GM18868 (cell line): ENCODE data around the gene MAD2L2.
A peak's percentile ranks its signal among the peaks of the same experiment; 100 is the strongest.

Source experiments
- ATAC-seq: cut with Tn5 transposase; IDR thresholded peaks from one replicate; pipeline ENCODE4 v1.9.1; 2021; ENCODE audit warnings: mild to moderate bottlenecking, moderate library complexity; ENCODE audit not compliant: unreplicated experiment

Gene MAD2L2

DNA sequence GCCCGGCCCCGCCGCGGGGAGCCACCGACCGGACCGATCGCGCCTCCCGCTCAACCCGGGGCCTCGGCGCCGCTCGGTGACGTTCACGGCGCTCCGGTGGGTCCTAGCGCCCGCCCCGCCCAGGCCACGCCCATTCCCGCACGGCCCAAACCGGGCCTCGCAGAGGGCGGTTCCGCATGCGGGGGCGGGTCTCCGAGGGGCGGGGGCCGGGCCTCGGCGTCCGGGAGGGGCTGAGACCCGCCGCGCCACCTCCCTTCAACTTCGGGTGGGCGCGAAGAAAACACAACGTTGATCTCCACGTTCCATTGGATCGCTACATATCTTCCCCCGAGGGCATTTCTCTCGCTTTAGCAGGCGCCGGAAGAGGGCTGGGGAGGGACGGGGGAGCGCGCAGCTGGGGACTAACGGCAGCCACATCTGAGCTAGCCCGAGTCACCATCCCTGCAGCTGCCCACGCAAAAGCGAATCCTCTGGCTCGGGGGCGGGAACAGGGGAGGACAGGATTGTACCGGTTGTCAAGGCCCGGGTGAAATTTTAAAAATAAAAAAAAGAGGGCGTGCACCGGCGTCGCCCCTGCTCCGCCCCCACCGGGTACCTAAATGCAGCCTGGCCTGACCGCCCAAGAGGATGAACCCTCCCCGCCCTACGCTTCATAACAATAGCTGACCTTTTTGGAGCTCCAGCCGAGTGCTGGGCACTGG, at the start of gene MAD2L2:
Gene MAD2L2 (minus strand): TSS at position 78 of the 701 bp plus-strand sequence. CDS start 547 bp downstream, outside the sequence.
- peak; percentile 87 for ATAC-seq

DNA sequence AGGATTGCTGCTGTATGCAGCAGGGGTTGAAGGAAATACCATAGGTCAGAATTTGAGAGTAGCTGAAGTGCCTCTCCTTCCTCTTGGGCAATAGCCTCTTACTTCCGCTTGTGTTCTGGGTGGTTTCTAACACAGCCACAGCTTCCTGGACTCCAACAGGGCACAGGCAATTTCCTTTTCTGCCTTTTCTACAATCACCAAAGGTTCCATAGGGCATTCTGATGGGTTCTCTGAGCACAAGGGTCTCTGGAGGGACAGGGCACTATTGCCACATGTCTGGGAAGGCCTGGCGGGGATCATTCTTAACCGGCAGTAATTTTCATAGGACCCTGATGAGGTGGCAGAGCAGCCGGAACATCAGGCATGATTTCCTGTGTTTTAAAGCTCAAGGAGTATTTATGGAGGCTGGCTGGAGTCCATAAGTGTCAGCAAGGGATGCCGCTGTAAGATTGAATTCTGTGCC, 49.5 kb upstream of the MAD2L2 start:
- ATAC-seq, result no peak

DNA sequence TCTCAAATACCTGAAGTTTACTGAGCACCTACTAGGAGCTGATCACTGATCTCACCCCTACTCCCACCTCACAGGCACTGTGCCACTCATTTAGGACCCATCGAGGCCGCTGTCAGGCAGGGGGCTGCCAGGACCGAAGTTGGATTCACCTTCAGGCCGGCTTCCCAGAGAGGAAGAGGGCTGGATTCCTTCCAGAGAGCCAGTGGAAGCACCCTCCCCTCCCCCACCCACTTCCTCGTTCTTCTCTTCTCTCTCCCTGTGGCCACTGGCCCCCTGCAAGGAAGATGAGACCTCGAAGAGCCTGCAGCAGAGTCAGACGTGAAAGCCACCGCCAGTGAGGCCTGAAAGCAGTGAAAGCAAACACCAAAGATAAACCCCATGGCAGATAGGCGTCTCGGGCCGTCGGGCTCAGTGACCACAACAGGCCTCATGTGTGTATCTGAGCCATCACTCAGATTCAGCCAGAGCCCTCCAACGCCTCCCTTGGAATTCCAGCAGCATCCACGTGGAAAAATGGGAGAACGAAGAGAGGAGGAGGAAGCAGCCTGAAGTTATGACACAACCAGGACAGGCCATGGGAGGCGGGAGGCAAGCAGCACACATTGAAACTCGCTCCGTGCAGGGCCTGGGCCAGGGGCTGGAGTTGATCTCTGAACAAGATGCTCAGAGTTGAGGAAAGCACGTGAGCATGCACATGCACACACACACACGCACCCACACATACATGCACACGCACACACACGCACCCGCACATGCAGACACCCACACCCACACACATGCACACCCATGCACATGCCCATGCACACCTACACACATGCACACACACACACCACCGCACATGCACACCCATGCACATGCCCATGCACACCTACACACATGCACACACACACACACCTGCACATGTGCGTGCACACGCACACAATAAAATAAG, 48.8 kb upstream of the MAD2L2 start:
- no peak for ATAC-seq

DNA sequence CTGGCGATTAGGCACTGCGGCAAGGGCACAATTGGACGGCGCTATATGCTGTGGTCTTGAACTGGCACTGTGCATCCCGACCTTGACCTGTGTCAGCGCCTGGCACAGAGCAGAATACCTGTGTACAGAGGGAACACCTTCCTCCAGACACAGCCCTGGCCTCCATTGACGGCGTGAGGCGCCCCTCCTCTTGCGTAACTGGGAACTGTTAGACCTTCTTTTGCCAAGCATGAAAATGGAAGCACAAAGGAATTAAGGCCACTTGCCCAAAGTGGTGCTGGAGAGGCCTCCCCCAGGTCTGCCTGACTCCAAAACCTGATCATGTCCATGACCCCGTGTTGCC, 48.2 kb upstream of the MAD2L2 start:
- no peak for ATAC-seq

DNA sequence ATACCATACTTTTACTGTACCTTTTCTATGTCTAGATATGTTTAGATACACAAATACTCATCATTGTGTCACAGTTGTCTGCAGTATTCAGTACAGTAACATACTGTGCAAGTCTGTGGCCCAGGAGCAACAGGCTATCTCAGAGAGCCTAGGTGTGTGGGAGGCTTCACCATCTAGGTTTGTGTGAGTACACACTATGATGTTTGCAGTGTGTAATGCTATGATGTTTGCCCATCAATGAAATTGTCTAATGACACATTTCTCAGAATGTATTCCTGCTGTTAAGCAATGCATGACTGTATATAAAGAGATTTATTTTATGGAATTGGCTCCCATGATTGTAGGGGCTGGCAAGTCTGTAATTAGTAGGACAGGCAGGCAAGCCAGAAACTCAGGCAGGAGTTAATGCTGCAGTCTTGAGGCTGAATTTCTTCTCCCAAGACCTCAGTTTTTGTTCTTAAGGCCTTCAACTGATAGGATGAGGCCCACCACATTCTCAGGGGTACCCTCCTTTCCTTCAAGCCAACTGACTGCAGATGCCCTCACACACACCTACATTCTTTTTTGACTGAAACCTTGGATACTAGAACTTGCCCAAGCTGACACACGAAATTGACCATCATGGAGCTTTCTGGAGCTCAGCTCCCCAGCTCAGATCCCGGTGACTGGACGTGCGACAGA, 47.3 kb upstream of the MAD2L2 start:
- no peak for ATAC-seq

DNA sequence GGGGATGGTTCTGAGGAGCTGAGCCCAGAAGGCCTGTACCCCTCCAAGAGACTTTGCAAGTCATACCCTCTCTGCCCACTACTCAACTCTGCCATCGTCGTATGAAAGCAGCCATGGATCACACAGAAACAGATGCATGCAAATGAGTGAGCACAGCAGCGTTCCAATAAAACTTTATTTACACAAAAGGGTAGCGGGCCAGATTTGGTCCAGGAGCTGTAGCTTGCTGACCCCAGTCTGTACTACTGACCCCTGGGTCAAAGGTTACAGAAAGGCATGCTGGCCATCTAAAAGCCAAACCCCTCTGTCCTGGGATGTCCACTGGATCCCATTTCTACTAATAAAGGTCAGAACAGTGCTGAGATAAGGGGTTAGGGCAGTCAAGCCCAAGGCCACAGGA, 46.2 kb upstream of the MAD2L2 start:
- no peak for ATAC-seq

DNA sequence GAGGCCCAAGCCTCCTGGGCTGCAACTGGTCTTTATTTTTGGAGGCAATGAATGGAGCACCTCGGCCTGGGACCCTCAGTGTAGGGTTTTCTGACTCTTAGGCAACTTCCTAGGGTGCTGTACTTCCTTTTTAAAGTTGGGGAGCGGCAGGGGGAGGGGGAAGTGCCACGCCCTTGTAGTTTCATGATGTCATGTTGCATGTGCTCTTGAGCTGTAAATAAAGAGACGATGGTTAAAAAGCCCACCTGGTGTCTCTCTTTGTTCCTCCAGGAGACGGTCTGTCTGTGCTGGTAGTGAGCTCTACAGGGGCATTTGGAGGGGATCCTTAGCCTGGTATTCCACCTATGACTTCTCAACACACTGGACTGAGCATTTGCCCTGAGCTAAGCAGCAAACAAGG, 44.7 kb upstream of the MAD2L2 start:
- no peak for ATAC-seq

DNA sequence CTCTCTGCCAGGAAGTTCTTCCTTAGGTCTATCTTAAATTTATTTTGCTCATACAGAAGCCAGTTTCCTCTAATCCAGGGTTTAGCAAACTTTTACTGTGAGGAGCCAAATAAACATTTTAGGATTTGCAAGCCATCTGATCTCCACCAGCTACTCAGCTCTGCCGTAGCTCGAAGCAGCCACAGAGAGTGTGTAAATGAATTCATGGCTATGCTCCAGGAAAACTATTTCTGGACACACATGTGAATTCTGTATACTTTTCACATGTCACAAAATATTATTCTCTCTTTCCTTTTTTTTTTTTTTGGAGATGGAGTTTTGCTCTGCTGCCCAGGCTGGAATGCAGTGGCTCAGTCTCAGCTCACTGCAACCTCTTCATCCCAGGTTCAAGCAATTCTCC, 41.6 kb upstream of the MAD2L2 start:
- no peak for ATAC-seq

DNA sequence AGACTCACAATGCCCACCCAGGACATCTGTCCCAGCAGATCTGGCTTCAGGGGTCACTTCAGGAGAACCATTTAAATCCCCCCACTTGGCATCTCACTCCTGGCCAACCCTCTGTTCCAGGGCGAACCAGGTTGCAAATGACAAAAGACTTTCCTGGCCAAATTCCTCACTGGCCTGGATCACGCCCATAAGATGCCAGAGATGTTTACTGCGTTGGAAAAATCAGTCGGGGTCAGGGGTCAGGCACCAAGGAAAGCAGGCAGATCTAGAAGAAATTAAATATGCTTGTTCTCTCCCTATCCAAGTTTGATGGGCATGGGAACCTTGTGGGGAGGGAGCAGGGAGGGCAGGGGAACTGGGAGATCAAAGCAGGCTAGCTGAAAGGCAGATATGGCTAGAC, 40.4 kb upstream of the MAD2L2 start:
- ATAC-seq, result no peak

DNA sequence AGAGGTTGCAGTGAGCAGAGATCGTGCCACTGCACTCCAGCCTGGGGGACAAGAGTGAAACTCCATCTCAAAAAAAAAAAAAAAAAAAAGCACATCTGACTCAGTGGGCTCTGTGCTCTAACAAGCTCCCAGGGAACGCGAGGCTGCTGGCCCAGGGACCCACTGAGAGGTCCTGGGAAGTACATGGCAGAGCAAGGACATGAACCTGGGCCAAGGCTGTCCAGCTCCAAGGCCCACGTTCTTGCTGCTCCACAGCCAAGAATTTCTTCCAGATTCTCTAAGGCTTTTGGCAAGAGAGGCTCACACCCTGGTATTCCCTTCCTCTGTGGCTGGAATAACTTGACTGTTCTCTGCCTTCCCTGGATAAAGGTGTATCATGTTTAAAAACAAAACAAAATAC, 39.6 kb upstream of the MAD2L2 start:
- ATAC-seq, result no peak

DNA sequence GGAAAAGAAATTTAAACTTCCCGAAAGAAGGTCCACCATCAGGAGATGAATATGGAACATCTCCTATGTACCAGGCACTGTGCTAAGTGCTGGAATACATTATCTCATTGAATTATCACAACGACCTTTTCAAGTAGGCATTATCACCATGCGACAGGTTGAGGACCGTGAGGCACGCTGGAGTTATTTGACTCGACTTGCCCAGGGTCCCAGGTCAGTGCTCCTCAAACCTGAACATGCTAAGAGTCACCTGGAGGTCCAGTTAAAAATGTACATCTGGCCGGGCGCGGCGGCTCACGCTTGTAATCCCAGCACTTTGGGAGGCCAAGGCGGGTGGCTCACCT, 39.1 kb upstream of the MAD2L2 start:
- ATAC-seq, result no peak

DNA sequence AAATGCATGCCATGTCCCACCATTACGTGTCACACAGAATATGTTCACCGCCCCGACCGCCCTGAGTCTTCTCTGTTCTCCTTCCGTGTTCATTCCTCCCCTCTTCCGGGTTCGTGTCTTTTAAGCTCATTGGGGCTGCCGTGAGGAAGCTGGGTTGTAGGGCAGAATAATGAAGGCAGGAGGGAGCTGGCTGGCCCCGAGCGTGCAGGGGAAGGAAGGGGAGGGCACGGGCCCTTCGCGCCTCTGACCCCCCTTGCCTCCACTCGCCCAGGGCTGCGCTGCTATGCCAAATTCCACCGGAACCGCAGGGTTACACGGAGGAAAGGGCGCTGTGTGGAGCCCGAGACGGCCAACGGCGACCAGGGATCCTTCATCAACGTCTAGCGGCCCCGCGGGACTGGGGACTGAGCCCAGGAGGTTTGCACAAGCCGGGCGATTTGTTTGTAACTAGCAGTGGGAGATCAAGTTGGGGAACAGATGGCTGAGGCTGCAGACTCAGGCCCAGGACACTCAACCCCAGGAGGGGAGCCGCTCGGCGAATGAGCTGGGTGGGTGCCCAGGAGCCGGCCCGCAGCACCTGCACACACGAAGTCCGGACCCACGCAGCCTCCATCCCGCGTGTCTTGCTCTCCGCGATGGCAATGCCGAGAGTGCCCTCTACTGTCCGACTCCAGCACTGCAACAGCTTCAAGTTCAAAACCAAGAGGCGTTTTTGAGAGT, 38.5 kb upstream of the MAD2L2 start:
- ATAC-seq, result no peak

DNA sequence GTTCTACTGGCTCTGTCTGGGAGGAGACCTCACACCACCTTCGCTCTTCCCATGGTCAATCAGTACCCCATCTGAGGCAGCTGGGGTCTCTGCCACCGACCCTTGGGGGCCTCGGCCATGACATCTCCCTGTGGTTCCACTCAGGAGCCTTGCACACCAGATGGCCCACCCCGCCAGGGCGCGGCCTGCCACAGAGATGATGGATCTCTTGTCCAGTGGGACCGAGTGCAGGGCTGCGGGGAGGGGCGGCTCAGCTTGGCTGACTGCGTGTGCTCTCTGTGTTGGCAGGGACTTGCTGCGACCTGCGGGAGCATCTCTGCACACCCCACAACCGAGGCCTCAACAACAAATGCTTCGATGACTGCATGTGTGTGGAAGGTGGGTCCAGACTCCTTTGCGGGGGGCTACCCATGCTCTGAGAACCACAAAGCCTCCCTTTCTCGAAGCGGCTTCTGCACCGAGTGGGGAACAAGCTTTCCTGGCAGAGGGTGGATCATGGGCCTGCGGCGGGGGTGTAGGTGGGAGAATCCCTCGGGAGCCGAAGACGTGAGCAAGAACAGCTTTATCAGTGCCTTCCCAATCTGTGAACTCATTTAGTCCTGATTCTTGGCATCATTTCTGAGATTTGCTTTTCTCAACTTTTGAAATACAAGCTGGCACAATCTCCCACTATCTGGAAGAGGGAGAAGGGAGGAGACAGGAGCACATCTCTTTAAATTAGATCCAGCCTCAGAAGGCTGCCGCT, 34.1 kb upstream of the MAD2L2 start:
- no peak for ATAC-seq

DNA sequence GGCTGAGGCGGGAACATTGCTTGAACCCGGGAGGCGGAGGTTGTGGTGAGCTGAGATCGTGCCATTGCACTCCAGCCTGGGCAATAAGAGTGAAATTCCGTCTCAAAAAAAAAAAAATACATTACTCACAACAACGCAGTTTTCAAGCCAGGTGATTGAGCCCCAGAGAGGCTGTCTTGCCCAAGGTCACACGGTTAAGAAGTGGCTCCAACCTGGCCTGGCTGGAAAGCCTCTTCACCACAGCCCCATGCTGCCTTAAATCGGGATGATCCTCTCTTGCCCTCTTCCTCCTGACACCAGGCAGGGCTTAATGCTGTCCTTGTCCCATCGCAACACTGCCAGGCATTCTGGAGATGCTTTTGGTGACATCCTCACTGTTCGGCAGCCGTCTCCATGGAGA, 32.1 kb upstream of the MAD2L2 start:
- no peak for ATAC-seq

DNA sequence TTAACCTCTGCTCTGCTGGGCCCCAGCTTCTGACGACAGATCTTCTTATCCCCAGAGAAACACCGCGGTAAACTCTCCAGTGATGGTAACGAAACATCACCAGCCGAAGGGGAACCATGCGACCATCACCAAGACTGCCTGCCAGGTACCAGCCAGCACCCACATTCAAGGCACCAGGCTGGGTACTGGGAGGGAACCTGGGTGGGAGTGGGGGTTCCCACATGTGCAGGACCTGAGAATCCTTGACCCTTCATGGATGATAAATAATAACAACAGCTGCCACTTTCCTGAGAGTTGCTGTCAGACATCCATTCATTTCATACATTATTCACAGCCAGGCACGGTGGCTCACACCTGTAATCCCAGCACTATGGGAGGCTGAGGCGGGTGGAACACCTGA, 31.3 kb upstream of the MAD2L2 start:
- ATAC-seq, result no peak

DNA sequence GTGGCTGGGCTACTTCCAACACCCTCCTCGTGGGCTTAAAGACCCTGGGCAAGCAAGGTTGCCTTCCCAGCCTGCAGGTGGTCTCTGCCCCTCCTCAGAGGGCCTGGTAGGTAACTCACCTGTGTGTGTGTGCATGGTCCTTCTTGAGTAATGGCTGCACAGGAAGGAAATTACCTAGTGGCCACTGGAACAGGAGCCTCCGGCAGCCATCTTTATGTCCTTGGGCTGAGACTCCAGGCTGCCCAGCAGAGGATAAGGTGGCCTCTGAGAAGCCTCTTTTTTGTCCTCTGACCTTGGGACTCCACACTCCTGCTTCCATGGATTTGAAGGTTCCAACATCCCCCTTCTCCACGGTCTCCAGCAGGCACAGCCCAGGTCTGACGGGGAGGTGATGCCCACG, 30.5 kb upstream of the MAD2L2 start:
- no peak for ATAC-seq

DNA sequence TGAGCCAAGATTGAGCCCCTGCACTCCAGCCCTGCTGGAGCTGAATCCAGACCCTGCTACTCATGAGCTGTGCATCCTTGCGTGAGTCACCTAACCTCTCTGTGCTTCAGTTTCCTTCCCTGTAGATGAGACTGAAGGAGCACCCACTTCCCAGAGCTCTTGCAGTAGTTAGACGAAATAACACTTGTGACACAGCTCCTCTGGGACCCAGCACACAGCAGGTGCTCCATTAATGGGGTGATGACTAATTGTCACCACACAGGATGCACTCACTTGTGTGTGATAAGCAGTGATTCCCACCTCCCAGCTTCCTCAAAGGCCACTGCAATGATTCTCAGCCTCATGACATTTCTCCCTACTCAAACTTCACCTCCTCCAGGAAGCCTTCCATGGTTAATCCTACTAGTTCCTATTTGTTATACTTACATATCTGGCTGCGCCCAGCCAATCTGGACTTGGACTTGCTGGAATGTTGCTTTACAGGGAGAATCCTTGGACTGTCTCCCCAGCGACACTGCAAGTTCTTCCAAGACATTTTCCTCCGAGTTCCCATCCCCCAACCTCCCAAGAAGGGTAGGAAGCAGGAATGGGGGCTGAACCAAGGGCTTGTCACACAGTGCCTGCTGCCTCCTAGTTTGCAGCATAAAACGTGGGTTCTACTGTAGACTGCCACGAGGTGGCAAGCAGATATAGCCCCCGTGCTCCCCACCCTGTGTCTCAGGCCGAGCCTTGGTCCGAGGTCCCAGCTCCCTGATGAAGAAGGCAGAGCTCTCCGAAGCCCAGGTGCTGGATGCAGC, 27.8 kb upstream of the MAD2L2 start:
- no peak for ATAC-seq

DNA sequence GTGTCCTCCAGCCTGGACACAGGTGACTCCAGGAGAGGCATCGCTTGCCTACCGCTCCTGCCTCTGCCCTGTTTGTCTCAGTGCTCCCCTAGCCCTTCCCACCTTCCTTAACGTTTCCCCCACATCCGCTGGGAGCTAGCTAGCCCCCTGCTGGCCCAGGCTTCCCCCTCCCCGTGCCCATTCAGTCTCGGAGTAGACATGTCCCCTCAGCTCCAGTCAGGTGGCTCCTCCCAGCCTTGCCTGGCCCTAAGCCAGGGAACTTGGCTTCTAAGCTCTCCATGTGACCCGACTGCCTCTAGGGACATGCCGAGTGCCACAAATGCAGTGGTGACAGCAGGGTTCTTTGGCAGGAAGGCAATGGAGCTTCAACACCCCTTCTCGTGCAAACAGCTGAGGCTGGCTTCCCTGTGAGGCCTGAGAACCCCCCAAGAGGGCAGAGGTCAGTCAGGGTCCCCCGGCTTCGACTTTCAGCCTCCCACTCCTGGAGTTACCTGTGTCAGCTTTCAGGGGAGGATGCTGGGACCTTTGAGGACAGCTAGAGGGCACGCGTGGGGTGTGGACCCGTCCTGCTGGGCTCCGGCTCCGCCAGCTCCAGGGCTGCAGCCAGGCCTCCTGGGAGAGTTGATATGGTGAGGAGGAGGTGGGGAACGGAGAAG, 26.8 kb upstream of the MAD2L2 start:
- no peak for ATAC-seq

DNA sequence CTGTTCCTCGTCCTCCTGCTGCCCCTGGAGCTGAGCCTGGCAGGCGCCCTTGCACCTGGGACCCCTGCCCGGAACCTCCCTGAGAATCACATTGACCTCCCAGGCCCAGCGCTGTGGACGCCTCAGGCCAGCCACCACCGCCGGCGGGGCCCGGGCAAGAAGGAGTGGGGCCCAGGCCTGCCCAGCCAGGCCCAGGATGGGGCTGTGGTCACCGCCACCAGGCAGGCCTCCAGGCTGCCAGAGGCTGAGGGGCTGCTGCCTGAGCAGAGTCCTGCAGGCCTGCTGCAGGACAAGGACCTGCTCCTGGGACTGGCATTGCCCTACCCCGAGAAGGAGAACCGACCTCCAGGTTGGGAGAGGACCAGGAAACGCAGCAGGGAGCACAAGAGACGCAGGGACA, 25.3 kb upstream of the MAD2L2 start:
- no peak for ATAC-seq
